Measurements from ENCODE around the gene DCLK1. TPM values are rescaled to one million over a fixed set of nuclear protein-coding genes. Genes with fewer than 3 reads are reported as not detected.

DCLK1 gene
- total RNA-seq, 1 experiment from 2014 or later, result 36.2 TPM

DNA sequence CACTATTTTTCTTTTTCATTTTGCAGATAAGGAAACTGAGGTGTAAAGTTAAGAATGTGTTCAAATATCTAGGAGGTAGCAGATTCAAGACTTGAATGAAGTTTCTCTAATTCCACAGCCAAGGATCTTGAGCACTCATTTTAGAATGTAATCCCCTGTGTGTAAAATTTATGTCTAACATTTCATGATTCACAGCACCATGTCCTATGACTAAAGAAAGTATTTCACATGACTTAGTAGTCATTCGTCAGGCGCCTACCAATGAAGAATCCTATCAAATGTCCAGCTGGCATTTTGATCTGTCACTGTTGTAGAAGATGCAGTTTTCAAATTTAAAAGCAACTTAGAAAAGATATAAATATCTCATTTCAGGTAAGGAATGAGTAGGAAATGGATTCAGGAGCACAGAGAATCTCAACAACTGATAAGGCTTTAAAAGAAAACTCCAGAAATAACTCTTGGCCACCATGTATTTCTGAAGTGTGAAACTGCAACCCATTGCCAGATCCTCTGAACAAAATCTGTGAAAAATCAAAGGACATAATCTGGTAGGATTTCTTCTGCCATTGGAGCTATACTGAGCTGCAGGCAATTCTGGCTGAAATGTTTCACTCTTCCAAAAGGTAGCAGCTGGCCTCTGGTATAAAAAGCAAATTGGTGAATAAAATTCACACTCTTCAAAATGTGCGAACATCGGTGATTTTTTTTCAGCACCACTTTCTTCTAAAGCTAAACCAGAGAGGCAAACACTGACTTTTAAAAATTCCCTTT is 92.2 kb downstream of the DCLK1 start:
- no peaks in the 10 kb centered on the region for H3K27me3 ChIP-seq (ENCODE audit: insufficient read depth, low read length)

More for the DNA sequence above, 92.2 kb downstream of the DCLK1 start:
- Histone ChIP-seq H3K56ac (ENCODE audit: insufficient read length, low read depth, low read length) (no peak overlapping the region), H2BK15ac (ENCODE audit: low read depth, low read length) (no peak overlapping the region), H3K18ac (ENCODE audit: insufficient read length, low read depth, low read length) (no peak overlapping the region), H3T11ph (ENCODE audit: low read length) (no peak overlapping the region), H3K4me2 (ENCODE audit: insufficient read depth, insufficient read length, low read length) (no peak overlapping the region), H4K5ac (ENCODE audit: insufficient read length, low read depth, low read length) (no peak overlapping the region), H2BK20ac (ENCODE audit: low read depth, low read length, poor library complexity, severe bottlenecking) (no peak overlapping the region), H2BK12ac (ENCODE audit: insufficient read length, low read depth, low read length) (no peak overlapping the region), H2AK5ac (ENCODE audit: insufficient read length, low read length) (no peak overlapping the region), H3K23ac (ENCODE audit: insufficient read length, low read depth, low read length) (no peak overlapping the region), H4K20me1 (ENCODE audit: control insufficient read depth, insufficient read depth, insufficient read length) (no peaks in the 10 kb centered on the region), H2BK120ac (ENCODE audit: low read depth, low read length, poor library complexity, severe bottlenecking) (no peak overlapping the region), H3K4ac (ENCODE audit: low read depth, low read length) (no peak overlapping the region), H3K4me1 (ENCODE audit: insufficient read depth, low read length) (no peaks in the 10 kb centered on the region; the same call in 1 of the 2 replicates), H3K79me2 (ENCODE audit: insufficient read depth, low read length) (no peaks in the 10 kb centered on the region), H4K91ac (ENCODE audit: insufficient read length, low read depth, low read length) (no peak overlapping the region), H2BK5ac (ENCODE audit: insufficient read length, low read length) (no peak overlapping the region), H3K14ac (ENCODE audit: insufficient read depth, low read length) (no peak overlapping the region), H3K9ac (ENCODE audit: extremely low read depth, insufficient read length, low read length) (no peak overlapping the region), H3K9me3 (ENCODE audit: control insufficient read depth, low read depth, low read length) (no peaks in the 10 kb centered on the region), H2AFZ (ENCODE audit: low read length) (no peak overlapping the region), H3K79me1 (ENCODE audit: insufficient read depth, low read depth, low read length, poor library complexity, severe bottlenecking) (no peaks in the 10 kb centered on the region), H3K23me2 (ENCODE audit: insufficient read length, low read depth, low read length, poor library complexity, severe bottlenecking) (no peaks in the 10 kb centered on the region), H3K27ac (ENCODE audit: insufficient read length, low read depth, low read length) (no peak overlapping the region), H4K8ac (replicated peaks; ENCODE audit: insufficient read length, low read depth, low read length) (no peak overlapping the region)
- Mint-ChIP-seq H3K27ac (no peak overlapping the region), H3K4me3 (no peak overlapping the region), H3K4me1 (peaks cover 7 to 8% of the 10 kb centered on the region in 2 experiments), H3K9me3 (no peaks in the 10 kb centered on the region), H3K27me3 (ENCODE audit: low read depth) (no peaks in the 10 kb centered on the region), H3K36me3 (ENCODE audit: insufficient read depth in 1 of 3, low read depth in 3 of 3) (peaks cover 0 to under 1% (median 0%) of the 10 kb centered on the region in 3 experiments; a peak in 2 of 7 replicates)
- TF ChIP-seq, protein P1, sequence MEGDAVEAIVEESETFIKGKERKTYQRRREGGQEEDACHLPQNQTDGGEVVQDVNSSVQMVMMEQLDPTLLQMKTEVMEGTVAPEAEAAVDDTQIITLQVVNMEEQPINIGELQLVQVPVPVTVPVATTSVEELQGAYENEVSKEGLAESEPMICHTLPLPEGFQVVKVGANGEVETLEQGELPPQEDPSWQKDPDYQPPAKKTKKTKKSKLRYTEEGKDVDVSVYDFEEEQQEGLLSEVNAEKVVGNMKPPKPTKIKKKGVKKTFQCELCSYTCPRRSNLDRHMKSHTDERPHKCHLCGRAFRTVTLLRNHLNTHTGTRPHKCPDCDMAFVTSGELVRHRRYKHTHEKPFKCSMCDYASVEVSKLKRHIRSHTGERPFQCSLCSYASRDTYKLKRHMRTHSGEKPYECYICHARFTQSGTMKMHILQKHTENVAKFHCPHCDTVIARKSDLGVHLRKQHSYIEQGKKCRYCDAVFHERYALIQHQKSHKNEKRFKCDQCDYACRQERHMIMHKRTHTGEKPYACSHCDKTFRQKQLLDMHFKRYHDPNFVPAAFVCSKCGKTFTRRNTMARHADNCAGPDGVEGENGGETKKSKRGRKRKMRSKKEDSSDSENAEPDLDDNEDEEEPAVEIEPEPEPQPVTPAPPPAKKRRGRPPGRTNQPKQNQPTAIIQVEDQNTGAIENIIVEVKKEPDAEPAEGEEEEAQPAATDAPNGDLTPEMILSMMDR (conservative IDR thresholded peaks at IDR 0.05), result no peak
- no peak for DNase-seq
- no CpG with 5 or more reads among the region's 4 CpGs for WGBS (ENCODE audit: extremely low coverage, insufficient read length, low lambda C conversion rate)
